ENCODE measurements around the gene TUSC2.
"Not testable (repeated sequence)": the region's sequence is repeated elsewhere in the genome, so short reads cannot be mapped to it uniquely, and the experiment has no call there.

TUSC2 gene

DNA sequence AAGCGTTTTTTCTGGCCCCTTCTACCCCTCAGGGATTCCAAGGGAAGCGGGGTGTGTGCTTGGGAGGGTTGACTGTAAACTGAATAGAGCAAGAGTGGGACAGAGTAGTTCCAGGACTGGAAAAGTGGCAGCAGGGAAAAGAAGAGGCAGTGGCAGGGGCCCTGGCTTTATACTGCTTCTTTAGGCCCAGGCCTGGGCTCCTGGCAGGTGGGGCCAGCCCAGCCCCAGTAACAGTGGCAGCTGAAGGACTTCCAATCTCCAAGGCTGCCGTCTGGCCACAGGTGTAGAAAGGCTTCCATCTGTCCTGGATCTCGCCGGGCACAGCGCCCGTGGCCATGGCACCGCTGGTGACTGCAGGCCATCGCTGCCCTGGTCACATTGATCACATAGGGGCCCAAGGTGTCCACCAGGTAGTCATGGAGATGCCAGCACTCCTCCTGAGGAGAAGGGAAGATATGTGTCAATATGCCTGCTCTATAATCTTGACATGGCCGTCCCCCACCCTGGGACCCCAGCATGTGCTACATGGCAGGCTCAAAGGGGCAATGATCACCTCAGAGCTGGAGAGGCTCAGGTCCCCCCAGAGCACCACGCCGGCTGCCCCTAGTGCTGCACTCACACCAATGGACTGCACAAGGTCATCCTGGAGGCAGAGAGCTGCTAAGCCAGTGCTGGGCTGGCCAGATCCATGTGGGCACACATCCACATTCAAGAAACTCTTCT, 34.8 kb downstream of the TUSC2 start:
- no peak for DNase-seq

DNA sequence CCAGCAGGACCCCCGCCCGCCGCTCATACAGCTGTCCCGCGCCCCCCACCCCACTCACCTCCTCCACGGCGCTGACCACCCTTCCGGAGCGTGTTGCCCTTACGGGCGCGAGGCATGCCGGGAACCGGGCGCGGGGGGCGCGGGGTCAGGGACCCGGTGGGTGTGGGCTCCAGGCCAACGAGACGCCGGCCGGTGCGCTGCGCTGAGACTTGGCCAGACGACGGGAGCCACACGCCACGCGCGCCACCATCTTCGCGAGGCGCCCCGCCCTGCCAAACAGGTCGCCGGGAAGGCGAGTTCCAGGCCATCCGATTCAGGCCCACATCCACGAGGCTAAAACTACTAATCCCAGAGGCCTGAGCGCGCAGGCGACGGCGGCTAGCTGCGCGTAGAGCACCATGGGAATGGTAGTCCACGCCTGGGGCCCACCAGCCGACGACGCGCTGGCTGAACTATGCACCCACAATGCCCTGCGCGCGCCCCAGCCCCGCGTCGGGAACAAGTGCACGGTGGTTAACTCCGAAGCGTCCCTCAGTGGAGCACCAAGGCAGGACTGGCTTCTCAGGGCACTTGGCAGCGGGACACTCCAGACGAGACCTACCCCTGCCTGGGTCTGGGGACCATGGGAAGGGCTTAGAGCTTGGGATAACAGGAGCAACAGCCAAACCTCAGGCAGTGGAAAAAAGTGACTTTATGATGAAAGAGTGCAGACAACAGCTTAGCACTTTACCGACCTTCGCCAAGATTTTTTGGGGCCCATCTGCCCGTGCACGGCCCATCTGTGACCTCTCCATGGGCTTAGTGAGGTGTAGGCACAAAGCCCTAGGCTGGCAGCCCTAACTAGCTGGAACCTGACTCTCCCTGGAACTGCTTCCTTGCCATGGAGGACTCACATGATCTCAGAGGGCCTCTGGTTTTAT, 35.6 kb downstream of the TUSC2 start, which contains the start of gene IFRD2:
TSS of gene IFRD2 (minus strand) at position 271 of the 920 bp plus-strand sequence. CDS start at position 116, 155 bp downstream.
- DNase-seq: peak; percentile 70 to 91

DNA sequence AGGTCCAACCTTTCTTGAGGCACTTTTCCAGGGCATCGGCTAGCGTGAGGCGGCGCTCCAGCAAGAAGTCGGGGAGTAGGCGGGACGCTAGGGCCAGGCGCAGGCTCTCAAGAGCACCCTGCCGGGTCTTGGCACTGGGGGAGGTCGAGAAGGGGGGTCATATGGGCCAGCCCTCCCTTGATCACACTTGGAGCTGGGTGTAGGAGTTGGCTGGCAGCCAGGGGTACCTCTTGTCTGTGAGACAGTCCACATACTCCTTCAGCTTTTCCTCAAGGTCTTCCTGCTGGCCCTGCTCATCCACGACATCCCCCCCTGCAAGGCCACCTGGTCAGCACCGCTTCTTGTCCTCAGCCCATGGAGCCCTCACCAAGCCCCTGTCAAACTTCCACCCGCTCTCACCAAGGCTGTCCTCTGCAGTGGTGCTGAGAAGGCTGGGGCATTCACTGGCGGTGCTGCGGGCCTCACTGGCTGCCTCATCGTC, 37.8 kb downstream of the TUSC2 start:
- DNase-seq: no peak

DNA sequence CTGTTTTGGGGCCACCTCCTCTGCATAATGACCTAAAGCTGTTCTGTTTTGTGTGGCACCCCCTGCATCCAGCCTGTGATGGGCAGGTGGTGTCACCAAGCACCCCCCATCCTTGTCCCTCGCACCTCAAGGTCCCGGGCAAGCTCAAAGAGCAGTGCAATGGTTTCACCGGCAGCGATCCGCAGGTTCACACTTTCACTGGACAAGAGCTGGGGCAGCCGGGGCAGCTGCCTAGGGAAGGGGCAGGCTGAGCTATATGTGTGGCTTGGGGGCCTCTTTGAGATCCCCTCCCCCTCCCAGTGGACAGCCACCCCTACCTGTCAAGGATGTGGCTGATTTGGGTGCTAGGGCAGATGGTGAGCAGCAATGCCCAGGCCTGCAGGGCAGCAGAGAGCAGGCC, 38.9 kb downstream of the TUSC2 start:
- DNase-seq: no peak

DNA sequence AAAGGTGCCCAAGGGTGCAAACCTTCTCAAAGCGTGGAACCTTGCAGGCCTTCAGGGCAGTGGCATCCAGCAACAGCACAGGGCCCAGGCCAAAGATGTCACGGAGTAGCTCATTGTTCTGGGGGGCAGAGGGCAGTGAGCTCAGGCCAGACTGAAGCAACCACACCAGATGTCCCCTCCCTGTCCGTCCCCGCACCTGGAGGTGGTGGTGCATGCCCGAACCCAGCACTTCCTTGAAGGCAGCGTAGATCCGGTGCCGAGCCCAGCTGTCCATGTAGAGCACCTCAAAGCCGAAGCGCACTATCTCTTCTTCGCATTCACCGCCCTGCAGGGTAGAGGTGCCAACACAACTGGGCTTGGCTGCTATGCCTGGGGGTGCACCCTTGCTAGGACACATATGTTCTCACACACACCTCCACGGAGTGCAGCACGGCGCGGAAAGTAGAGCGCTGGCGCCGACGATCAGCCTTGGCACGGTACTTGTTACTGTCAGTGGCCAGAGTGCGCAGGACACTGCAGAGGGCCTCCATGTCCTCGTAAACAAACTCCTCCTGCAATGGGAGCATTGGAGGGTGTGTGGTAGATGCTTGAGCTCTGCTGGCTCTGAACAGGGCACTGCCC, 39.5 kb downstream of the TUSC2 start:
- no peak for DNase-seq

DNA sequence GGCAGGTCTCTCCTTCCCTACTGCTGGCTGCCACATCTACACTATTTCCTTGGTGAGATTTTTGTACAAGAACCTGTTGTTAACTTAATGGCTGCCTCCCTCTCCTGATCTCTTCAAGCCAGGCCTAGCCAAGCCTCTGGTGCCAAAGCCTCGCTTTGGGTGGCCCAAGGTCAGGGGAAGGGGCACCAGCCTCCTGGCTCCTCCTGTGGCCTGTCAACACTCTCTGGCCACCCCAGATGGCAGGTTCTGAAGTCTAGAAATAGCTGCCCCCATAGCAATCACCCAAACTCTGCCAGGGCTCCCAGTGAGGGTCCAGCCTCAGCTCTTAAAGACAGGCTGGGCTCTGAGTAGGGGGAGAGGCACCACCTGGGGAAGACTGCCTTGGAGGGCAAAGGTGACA, 40.8 kb downstream of the TUSC2 start:
- DNase-seq: no peak

DNA sequence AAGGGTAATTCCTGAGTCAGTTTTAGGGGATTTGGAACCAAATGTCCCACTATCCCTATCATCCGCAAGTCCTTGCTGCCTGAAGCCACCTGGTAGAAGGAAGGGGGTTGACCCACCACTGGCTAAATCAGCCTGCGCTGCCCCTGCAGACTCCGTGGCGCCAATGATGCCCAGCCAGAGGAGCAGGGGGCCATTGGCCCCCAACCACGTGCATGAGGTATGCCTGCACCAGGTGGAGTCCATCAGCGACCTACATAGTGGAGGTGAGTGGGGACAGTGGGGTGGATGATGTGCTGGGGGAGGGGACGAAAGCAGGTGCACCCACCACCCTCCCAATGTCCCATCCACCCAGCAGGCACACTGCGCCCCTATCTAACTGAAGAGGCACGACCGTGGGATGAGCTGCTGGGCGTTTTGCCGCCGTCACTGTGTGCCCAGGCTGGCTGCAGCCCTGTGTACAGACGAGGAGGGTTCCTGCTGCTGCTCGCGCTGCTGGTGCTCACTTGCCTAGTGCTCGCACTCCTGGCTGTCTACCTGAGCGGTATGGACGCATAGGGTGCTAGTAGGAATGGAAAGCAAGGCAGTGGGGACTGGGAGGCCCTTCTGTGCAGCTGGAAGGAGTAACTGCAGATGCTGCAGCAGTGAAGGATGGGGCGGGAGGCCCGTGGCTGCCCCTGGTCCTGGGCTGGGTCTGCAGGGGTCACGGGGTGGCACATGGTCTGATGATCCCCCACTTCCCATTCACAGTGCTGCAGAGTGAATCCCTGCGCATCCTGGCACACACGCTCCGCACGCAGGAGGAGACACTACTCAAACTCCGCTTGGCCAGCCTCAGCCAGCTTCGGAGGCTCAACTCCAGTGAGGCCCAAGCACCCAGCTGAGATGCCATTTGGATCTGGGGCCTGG, 41.4 kb downstream of the TUSC2 start:
- no peak for DNase-seq

DNA sequence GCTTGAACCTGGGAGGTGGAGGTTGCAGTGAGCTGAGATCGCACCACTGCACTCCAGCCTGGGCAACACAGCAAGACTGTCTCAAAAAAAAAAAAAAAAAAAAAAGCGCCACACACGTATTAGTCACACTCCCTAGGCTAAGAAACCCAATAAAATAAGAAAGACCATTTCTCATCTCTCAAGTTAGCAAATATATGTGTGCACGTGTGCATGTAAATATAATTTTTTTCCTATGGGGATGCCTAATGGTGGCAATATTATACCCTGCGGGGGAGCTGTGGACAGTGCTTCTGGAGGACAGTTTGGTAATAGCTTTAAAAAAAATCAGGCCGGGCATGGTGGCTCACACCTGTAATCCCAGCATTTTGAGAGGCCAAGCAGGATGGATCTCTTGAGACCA, 43.9 kb downstream of the TUSC2 start:
- not testable (repeated sequence) for DNase-seq

DNA sequence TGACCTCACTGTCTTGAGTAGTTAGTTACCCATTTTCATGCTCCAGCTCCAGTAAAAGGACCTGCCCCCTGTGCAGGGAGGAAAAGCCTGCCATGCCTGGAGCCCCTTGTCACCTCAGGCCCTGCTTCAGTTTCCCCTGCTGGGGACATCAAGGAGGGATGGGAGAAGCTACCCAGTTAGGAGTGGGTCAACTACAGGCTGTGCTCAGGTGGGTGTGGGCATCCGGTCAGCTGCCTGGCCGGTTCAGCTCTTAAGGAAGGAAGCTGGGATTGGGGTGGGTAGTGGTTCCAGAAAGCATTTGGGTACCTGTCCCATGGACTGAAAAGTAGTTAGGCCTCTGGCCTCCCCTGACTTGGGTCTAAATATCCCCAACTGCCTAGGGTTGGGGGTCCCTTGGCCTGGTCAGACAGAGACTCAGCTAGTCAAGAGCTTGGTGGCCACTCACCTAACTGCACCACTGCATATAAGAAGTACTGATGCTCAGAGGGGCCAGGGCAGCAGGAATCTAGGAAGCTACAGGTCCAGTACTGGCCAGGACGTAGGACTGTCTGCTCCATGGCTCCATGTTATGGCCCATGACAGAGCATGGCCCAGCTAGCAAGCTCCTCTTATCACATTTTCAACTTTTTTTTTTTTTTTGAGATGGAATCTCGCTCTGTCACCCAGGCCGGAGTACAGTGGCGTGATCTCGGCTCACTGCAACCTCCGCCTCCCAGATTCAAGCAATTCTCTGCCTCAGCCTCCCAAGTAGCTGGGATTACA, 48.6 kb downstream of the TUSC2 start:
- DNase-seq: no peak

DNA sequence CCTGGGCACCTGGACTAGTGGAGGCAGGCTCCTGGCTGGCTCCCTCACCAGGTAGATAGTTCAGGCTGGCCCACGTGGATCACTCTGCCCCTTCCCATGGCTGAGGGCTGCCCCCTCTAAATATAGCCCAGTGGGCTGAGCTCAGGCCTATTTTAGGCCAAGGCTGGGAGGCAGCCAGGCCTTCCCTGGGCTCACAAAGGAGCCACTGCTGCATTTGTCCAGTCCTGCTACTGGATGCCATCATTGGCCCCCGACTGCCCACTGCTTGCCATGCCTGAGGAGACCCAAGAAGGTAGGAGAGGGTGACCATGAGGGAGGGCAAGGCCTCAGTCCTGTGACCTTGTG, 49.2 kb downstream of the TUSC2 start, which contains the start of gene LSMEM2:
TSS of gene LSMEM2 (plus strand) at position 208 of the 345 bp plus-strand sequence. CDS start at position 235, 27 bp downstream.
- no peak for DNase-seq

DNA sequence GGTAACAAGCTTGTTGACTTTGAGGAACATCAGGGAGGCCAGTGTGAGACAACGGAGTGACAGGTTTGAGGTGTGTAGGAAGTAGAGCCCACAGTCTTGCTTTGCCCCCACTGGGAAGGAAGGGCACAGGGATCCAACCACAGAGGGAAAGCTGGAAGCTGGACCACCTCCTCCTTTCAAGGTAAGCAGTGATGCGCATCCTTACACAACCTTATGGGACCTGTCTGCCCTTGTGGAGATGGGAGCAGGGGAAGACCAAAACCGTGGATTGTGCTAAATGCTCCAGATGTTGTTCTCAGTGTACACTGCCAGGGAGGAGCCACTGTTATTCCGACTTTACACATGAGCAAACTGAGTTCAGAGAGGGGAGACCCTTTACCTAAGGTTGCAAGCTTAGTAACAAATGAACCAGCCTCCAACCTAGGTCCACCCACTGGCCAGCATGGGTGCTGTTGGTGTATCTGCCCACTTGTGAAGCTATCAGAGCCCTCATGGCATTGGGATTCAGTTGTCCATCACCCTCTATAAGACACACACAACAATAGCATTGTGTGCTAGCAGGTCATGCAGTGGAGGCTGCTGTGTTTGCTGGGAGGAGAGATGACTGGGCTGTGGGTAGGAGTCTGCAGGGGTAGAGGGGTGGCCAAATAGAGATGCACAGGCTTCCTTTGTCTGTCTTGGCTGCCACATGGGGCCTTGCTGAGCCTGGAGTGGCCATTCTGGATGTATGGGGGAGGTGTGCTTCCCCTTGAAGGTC, 49.7 kb downstream of the TUSC2 start:
- no peak for DNase-seq

DNA sequence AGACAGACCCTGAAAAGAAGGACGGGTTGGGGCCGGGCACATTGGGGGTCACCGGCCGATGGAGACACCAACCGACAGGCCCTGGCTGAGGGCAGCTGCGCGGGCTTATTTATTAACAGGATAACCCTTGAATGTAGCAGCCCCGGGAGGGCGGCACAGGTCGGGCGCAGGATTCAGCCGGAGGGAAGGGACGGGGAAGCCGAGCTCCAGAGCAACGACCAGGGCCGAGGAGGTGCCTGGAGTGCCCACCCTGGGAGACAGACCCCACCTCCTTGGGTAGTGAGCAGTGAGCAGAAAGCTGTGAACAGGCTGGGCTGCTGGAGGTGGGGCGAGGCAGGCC, 51.3 kb downstream of the TUSC2 start:
- DNase-seq: no peak

DNA sequence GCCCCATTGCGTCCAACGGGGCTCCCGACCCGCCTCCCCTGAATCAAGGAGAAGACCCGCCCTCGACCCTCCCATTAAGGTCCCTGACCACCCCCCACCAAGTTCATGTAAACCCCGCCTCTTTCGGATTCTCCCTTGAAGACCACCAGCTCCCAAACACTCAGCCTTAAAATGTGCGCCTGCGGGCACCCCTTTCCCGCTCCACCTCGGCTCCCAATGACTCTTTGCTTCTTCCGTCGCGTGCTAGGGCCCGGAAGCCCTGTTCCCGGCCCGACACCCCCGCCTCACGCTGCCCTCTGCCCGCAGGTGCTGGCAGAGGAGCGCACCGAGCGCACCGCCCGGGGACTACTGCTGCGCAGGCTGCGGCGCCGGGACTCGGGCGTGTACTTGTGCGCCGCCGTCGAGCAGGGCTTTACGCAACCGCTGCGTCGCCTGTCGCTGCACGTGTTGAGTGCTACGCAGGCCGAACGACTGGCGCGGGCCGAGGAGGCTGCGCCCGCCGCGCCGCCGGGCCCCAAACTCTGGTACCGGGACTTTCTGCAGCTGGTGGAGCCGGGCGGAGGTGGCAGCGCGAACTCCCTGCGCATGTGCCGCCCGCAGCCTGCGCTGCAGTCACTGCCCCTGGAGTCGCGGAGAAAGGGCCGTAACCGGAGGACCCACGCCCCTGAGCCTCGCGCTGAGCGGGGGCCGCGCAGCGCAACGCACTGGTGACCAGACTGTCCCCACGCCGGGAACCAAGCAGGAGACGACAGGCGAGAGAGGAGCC, 51.8 kb downstream of the TUSC2 start:
- no peak for DNase-seq

DNA sequence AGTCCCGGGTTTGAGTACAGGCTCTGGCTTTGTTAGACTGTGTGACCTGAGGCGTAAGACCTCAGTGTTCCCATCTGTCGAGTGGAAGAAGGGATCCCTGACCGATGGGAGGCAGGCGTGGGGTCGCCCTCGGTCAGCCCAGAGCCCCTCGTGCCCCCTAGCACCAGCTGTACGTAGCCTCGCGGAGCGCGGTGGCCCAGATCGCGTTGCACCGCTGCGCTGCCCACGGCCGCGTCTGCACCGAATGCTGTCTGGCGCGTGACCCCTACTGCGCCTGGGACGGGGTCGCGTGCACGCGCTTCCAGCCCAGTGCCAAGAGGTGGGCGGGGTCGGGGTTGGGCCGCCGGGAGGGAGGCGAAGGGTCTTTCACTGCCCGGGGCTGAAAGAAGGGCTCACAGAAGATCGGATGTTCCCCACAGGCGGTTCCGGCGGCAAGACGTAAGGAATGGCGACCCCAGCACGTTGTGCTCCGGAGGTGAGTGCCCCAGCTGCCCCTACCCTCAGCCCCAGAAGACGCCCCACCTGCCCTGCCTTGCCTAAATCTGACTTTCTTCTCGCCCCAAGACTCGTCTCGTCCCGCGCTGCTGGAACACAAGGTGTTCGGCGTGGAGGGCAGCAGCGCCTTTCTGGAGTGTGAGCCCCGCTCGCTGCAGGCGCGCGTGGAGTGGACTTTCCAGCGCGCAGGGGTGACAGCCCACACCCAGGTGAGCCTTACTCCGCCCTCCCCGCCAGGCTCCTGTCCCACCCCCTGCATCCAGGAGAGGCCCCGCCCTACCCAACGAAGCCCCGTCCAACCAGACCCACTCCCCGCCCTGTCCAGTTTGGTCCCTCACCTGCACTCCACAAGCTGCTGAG, 52.7 kb downstream of the TUSC2 start:
- no peak for DNase-seq
